Breast epithelium (tissue), 4 donors: ENCODE measurements around the gene ANKRD36C. TPM values are rescaled to one million over a fixed set of nuclear protein-coding genes. Genes with fewer than 3 reads are reported as not detected.
"Not testable (repeated sequence)": the region's sequence is repeated elsewhere in the genome, so short reads cannot be mapped to it uniquely, and the experiment has no call there.

Experiments used
- DNase-seq, 2 donors: peaks; one replicate each; pipeline ENCODE4 v3.0.0-alpha.2; 2019; ENCODE audit warnings: low spot score in 2 of 2
- H3K27ac ChIP-seq, 2 donors: fragments of 200-600 bp; sonication (generic) in 1 of 2; one replicate each; pipeline ENCODE4 v1.5.1; 2016 to 2019; ENCODE audit warnings: mild to moderate bottlenecking in 1 of 2
- H3K27me3 ChIP-seq, 2 donors: fragments of 200-600 bp; sonication (generic) in 1 of 2; one replicate each; pipeline versions ENCODE4 v1.5.1 to v1.6.0; 2017 to 2019; ENCODE audit warnings: control low read depth in 1 of 2, mild to moderate bottlenecking in 1 of 2
- H3K36me3 ChIP-seq: fragments of 200-600 bp; one replicate; pipeline ENCODE4 v1.5.1; 2019
- H3K4me1 ChIP-seq, 2 donors: fragments of 200-600 bp; sonication (generic); one replicate each; pipeline ENCODE4 v1.5.1; 2016 to 2019; ENCODE audit warnings: control low read depth in 1 of 2
- H3K4me3 ChIP-seq, 3 donors: fragments of 200-600 bp; sonication (generic); 1 replicate in 2 of 3; 2 replicates in 1 of 3; pipeline ENCODE4 v1.5.1; 2016 to 2019; ENCODE audit warnings: mild to moderate bottlenecking in 3 of 3, moderate library complexity in 2 of 3
- H3K9me3 ChIP-seq, 2 donors: fragments of 200-600 bp; sonication (generic) in 1 of 2; one replicate each; pipeline ENCODE4 v1.5.1; 2016 to 2019; ENCODE audit warnings: control low read depth in 1 of 2
- intact Hi-C: fragments of 100-400 bp; cut with DNase I; formaldehyde crosslinking; loops from one replicate; pipeline ENCODE4 v1.15.1; 2023; ENCODE audit warnings: low total_unique reads
- total RNA-seq, 3 donors: library from RNA; depleted of rRNA; stranded (reverse); fragments of >200 nt; gene quantifications; one replicate each; pipeline ENCODE4 v1.1.0, GENCODE V29; 2016
- TF ChIP-seq, protein P1 (sequence below), 3 donors: fragments of 450-650 bp; IDR thresholded peaks; one replicate each; pipeline ENCODE4 v1.5.1; 2016 to 2017; ENCODE audit warnings: antibody characterized with exemption in 3 of 3, mild to moderate bottlenecking in 3 of 3, moderate library complexity in 3 of 3

The ANKRD36C gene
- total RNA-seq, 3 donors from 2014 or later = 54.7 to 407 (median 81.3) TPM

GRCh38 chr2:96022701-96023447, 31.2 kb upstream of the ANKRD36C start:
- not testable (repeated sequence) for H3K36me3 ChIP-seq, H3K4me3 ChIP-seq, H3K27ac ChIP-seq, H3K4me1 ChIP-seq, H3K9me3 ChIP-seq, H3K27me3 ChIP-seq
- peak; percentile 84 to 86 for DNase-seq
- TF ChIP-seq, protein P1, sequence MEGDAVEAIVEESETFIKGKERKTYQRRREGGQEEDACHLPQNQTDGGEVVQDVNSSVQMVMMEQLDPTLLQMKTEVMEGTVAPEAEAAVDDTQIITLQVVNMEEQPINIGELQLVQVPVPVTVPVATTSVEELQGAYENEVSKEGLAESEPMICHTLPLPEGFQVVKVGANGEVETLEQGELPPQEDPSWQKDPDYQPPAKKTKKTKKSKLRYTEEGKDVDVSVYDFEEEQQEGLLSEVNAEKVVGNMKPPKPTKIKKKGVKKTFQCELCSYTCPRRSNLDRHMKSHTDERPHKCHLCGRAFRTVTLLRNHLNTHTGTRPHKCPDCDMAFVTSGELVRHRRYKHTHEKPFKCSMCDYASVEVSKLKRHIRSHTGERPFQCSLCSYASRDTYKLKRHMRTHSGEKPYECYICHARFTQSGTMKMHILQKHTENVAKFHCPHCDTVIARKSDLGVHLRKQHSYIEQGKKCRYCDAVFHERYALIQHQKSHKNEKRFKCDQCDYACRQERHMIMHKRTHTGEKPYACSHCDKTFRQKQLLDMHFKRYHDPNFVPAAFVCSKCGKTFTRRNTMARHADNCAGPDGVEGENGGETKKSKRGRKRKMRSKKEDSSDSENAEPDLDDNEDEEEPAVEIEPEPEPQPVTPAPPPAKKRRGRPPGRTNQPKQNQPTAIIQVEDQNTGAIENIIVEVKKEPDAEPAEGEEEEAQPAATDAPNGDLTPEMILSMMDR (IDR thresholded peaks at IDR 0.05) = peak; percentile 46 to 90 (median 82)
- intact Hi-C loops = loop anchor here (10.0 kb wide), 1 partner anchor 92 kb away; the partner anchor contains the start of gene ADRA2B

DNA sequence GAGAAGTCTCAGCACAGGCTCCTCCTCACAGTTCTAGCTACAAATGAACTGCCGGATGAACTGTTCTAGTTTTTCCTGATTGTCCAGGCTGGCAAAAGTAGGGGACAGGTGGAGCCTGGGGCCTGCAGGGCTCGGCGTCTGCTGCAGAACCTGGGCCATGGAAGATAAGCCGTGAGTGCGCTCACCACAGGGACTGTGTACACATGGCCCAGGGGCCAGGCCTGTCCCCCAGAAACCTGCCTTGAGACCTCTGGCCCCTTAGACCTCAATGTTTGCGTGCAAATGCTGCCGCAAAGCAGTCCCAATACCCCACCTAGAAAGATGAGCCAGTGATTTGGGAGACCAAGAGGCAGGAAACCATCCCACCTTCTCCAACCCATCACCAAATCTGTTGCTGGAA, 30.5 kb upstream of the ANKRD36C start:
- not testable (repeated sequence) for H3K9me3 ChIP-seq, H3K4me3 ChIP-seq, H3K27ac ChIP-seq, H3K36me3 ChIP-seq, H3K4me1 ChIP-seq, H3K27me3 ChIP-seq, DNase-seq
- intact Hi-C loops = loop anchor here (10.0 kb wide), 1 partner anchor 93 kb away; the partner anchor contains the start of gene ADRA2B

DNA sequence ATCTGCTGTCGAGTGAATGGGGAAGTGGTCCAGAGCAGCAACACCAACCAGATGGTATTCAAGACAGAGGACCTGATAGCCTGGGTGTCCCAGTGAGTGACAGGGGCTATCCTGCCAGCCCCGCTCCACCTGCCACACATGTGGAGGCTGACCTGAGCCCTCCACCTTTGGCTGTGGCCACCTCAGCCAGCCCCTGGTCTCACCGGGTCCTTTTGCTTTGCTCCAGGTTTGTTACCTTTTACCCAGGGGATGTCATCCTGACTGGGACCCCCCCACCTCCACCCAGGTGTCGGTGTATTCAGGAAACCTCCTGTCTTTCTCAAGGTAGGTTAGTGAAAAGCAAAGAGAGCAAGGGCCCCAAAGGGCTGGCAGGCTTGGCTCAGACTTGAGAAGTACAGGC, 29.5 kb upstream of the ANKRD36C start:
- H3K9me3 ChIP-seq, H3K4me3 ChIP-seq, H3K36me3 ChIP-seq, H3K27ac ChIP-seq, H3K27me3 ChIP-seq, H3K4me1 ChIP-seq, DNase-seq: not testable (repeated sequence)
- intact Hi-C loops = loop anchor here (10.0 kb wide), 1 partner anchor 94 kb away; the partner anchor contains the start of gene ADRA2B

DNA sequence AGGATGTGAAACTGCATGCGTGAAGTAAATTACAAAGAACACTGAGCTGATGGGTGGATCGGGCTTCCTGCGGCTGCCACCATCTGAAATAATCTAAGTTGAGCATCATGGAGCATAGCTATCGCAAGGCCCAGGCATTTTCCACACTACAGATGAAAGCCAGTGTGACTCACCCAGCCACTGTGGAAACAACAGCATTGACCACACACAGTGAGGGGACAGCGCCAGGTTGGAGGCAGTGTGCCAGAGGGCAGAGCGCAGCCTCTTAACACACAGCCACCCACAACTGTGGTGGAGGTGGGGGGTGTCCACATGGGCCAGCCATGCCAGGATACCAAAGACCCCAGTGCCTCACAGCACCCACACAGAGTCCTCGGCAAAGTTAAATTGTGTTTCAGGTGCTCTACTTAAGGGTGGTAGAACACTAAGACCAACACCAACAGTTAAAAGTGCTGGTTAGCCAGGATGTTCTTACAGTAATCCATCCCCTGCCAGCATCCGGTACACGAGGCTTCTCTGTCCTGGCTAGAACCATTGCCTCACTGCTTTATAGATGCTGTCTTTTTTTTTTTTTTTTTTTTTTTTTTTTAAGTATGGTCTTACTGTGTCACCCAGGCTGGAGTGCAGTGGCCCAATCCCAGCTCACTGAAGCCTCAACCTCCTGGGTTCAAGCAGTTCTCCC, 28.4 kb upstream of the ANKRD36C start:
- H3K4me1 ChIP-seq, H3K27ac ChIP-seq, H3K36me3 ChIP-seq, DNase-seq, H3K9me3 ChIP-seq, H3K4me3 ChIP-seq, H3K27me3 ChIP-seq: not testable (repeated sequence)
- intact Hi-C loops = loop anchor here (10.0 kb wide), 1 partner anchor 95 kb away; the partner anchor contains the start of gene ADRA2B

DNA sequence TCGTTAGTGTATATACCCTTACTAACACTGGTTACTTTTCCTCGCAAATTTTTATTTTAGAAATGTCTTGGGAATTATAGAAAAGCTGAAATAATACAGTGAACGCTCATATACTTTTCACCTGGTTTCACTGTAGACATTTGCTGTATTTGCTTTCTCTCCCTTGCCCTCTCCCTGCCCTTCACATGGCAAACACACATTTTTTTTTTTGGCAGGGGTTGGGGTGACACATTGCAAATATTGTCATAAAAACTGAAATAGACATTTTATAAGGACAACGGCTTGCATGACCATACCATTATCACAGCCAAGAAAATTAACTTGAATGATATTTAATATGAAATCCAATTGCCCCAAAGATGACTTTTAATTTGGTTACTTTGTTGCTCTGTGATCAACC, 24.7 kb upstream of the ANKRD36C start:
- H3K4me3 ChIP-seq, H3K27me3 ChIP-seq, intact Hi-C loops, H3K27ac ChIP-seq, H3K36me3 ChIP-seq, H3K9me3 ChIP-seq, DNase-seq, H3K4me1 ChIP-seq: not testable (repeated sequence)

- peak overlapping the region; percentile 74 to 84 for H3K27ac ChIP-seq
- intact Hi-C loops, H3K27me3 ChIP-seq, H3K9me3 ChIP-seq, H3K4me3 ChIP-seq, DNase-seq, H3K4me1 ChIP-seq, H3K36me3 ChIP-seq: not testable (repeated sequence)
These were observed 21.2 kb upstream of the ANKRD36C start for GRCh38 chr2:96012792-96013264.

GRCh38 chr2:96012086-96012791, 20.6 kb upstream of the ANKRD36C start:
- H3K4me3 ChIP-seq, H3K9me3 ChIP-seq, H3K4me1 ChIP-seq, intact Hi-C loops, H3K36me3 ChIP-seq, H3K27me3 ChIP-seq: not testable (repeated sequence)
- H3K27ac ChIP-seq = peak overlapping the region; percentile 74 to 84
- peak in 1 of 2 donors; percentile 63 for DNase-seq

DNA sequence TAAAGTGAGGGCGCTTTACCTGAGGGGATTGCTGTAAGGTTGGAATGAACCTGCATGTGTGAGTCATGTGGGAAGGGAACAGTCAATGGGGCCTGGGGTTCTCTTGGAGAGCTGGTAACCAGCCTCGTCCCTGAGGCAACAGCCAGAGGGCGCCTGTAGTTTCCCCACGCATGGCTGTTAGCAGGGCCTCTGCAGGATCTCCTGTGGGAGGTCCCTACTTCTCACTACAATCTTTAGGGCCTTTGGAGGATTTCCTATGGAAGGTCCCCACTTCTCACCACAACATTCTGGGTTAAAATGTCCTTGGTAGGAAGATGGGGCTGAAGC, 19.5 kb upstream of the ANKRD36C start:
- H3K27me3 ChIP-seq, intact Hi-C loops, DNase-seq, H3K36me3 ChIP-seq, H3K4me1 ChIP-seq, H3K9me3 ChIP-seq: not testable (repeated sequence)
- Histone ChIP-seq H3K4me3 (peak overlapping the region in 2 of 3 donors; percentile 21 to 36), H3K27ac (peak overlapping the region; percentile 72 to 84)
